ENCODE measurements around the gene TNIP2. TPM values are rescaled to one million over a fixed set of nuclear protein-coding genes. Genes with fewer than 3 reads are reported as not detected.

The TNIP2 gene
- total and polyA plus RNA-seq, 8 donors, result 16.6 to 46.5 (median 20.0) TPM

DNA sequence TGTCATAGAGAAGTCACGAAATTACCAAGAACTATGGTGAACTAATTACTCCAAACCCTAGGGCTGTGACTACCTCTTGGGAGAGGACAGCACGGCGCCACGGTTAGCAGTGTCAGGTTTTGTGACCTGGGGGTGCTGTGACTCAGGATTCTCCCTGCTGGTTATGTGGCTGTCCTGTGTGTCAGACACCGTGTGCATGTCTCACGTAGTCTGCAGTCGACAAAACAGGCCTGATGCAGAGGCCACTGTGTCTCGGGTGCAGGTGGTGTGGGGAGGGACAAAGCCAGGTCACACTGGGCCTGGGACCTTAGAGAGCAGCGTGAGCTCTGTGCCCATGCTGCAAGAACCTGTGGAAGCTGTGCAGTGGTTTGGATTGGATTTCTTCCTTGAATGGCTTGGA is 34.1 kb downstream of the TNIP2 start:
- DNase-seq, result peak in 1 of 4 donors; percentile 8
- H3K27me3 ChIP-seq, result no peaks in the 10 kb centered on the region
- no peaks in the 10 kb centered on the region for H3K4me1 ChIP-seq
- intact Hi-C loops (cut with DNase I), result no loop called here
- no peak overlapping the region for H3K4me3 ChIP-seq
- no peak for TF ChIP-seq CTCF (IDR thresholded peaks at IDR 0.05)
- H3K27ac ChIP-seq, result no peak overlapping the region
- peaks cover 0 to 72% of the 10 kb centered on the region in 2 donors for H3K36me3 ChIP-seq
- ATAC-seq, result no peak
- no peaks in the 10 kb centered on the region for H3K9me3 ChIP-seq

- Histone ChIP-seq H3K9me3 (no peaks in the 10 kb centered on the region), H3K4me3 (no peak overlapping the region), H3K36me3 (peaks cover 0 to 76% of the 10 kb centered on the region in 2 donors), H3K27me3 (no peaks in the 10 kb centered on the region), H3K4me1 (no peaks in the 10 kb centered on the region), H3K27ac (no peak overlapping the region)
- no peak for TF ChIP-seq CTCF (IDR thresholded peaks at IDR 0.05)
- no peak for ATAC-seq
- peak in 1 of 4 donors; percentile 22 for DNase-seq
- intact Hi-C loops (cut with DNase I), result no loop called here
These were observed 34.5 kb downstream of the TNIP2 start for GRCh38 chr4:2721586-2721985.

DNA sequence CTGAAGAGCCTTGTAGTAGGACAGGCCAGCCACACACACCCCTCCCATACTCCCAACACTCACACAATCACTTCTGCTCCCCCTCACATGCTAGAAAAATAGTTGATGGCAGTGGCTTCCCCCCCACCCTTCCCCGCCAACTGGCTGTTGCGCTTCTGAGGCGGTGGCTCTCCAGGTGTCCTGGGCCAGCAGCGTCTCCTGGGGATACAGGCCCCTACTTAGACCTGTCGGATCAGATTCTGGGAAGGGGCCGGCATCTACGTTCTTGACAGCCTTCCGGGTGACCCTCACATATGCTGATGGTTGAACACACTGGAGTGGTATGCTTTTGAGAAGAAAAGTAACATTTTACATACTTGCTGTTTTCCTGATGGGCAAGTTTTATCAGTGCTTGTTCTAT is 39.9 kb downstream of the TNIP2 start:
- H3K27ac ChIP-seq, result peak overlapping the region in 1 of 2 donors; percentile 63
- no peak for TF ChIP-seq CTCF (IDR thresholded peaks at IDR 0.05)
- no peak for ATAC-seq

DNA sequence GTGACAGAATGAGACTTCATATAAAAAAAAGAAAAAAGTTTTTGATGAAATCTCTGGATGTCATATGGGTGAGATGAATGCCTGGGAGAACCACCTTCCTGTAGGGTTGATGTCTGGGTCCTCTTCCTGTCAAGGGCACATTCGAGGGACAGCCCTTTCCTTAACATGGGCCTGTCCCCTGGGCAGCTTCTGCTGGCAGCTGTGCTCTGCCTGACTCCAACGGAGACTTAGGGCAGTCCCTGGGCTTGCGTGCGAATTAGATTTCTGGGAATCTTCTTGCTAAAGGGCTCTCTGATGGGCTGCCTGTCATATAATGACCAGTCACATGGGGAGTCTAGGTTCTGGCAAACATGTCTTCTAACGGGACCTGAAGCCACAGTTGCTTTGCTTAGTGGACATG is 40.7 kb downstream of the TNIP2 start:
- H3K27ac ChIP-seq, result peak overlapping the region; percentile 59 to 63
- DNase-seq, result peak in 1 of 4 donors; percentile 23
- H3K36me3 ChIP-seq, result peaks cover 0 to 46% of the 10 kb centered on the region in 2 donors
- intact Hi-C loops (cut with DNase I), result no loop called here
- H3K4me3 ChIP-seq, result no peak overlapping the region
- TF ChIP-seq CTCF (IDR thresholded peaks at IDR 0.05), result no peak
- peaks cover 13 to 32% of the 10 kb centered on the region in 2 donors for H3K4me1 ChIP-seq
- no peaks in the 10 kb centered on the region for H3K9me3 ChIP-seq
- ATAC-seq, result no peak
- H3K27me3 ChIP-seq, result no peaks in the 10 kb centered on the region

More for the DNA sequence above, 39.9 kb downstream of the TNIP2 start:
- DNase-seq, result peak in 1 of 4 donors; percentile 21
- intact Hi-C loops (cut with DNase I), result no loop called here
- H3K27me3 ChIP-seq, result no peaks in the 10 kb centered on the region
- H3K4me1 ChIP-seq, result peaks cover 13 to 32% of the 10 kb centered on the region in 2 donors
- peaks cover 0 to 52% of the 10 kb centered on the region in 2 donors for H3K36me3 ChIP-seq
- H3K9me3 ChIP-seq, result no peaks in the 10 kb centered on the region
- H3K4me3 ChIP-seq, result no peak overlapping the region

- peaks cover 0 to 41% of the 10 kb centered on the region in 2 donors for H3K36me3 ChIP-seq
- intact Hi-C loops (cut with DNase I), result no loop called here
- no peak for TF ChIP-seq CTCF (IDR thresholded peaks at IDR 0.05)
- peaks cover 13 to 32% of the 10 kb centered on the region in 2 donors for H3K4me1 ChIP-seq
- ATAC-seq, result no peak
- no peaks in the 10 kb centered on the region for H3K9me3 ChIP-seq
- DNase-seq, result no peak
- peak overlapping the region; percentile 59 to 63 for H3K27ac ChIP-seq
- H3K27me3 ChIP-seq, result no peaks in the 10 kb centered on the region
- no peak overlapping the region for H3K4me3 ChIP-seq
These were observed 41.2 kb downstream of the TNIP2 start for GRCh38 chr4:2714918-2715317.
